Duodenal mucosa (tissue), 2 donors: ENCODE results near the gene RANBP17.
"Not testable (repeated sequence)": the region's sequence is repeated elsewhere in the genome, so short reads cannot be mapped to it uniquely, and the experiment has no call there.

ENCODE experiments used
- H3K27ac ChIP-seq: one replicate; pipeline ENCODE4 v1.7.0; 2013; ENCODE audit warnings: low read depth, low read length
- H3K27me3 ChIP-seq, 2 donors: one replicate each; pipeline ENCODE4 v1.7.0; 2013; ENCODE audit warnings: low read length in 2 of 2, control low read depth in 1 of 2; ENCODE audit not compliant: insufficient read depth in 2 of 2, control insufficient read depth in 1 of 2
- H3K36me3 ChIP-seq, 2 donors: one replicate each; pipeline ENCODE4 v1.7.0; 2013; ENCODE audit warnings: low read length in 2 of 2, control low read depth in 1 of 2; ENCODE audit not compliant: insufficient read depth in 2 of 2, control insufficient read depth in 1 of 2
- H3K4me1 ChIP-seq, 2 donors: one replicate each; pipeline ENCODE4 v1.7.0; 2013; ENCODE audit warnings: low read length in 2 of 2, control low read depth in 1 of 2; ENCODE audit not compliant: insufficient read depth in 2 of 2, control insufficient read depth in 1 of 2
- H3K4me3 ChIP-seq, 2 donors: one replicate each; pipeline ENCODE4 v1.7.0; 2013; ENCODE audit warnings: low read length in 2 of 2, low read depth in 1 of 2
- H3K9ac ChIP-seq, 2 donors: one replicate each; pipeline ENCODE4 v1.7.0; 2013; ENCODE audit warnings: low read length in 2 of 2, low read depth in 1 of 2
- H3K9me3 ChIP-seq, 2 donors: one replicate each; pipeline ENCODE4 v1.7.0; 2013; ENCODE audit warnings: low read length in 2 of 2, control low read depth in 1 of 2; ENCODE audit not compliant: control insufficient read depth in 1 of 2

The RANBP17 gene

DNA sequence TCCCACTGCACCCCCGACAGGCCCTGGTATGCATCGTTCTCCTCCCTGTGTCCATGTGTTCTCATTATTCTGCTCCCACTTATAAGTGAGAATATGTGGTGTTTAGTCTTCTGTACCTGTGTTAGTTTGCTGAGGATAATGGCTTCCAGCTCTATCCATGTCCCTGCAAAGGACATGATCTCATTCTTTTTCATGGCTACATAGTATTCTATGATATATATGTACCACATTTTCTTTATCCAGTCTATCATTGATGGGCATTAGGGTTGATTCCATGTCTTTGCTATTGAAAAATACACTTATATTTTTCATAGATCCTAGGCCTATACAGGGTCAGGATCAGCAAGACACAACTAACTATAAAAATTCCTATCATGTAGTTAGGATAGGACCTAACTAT is 180.1 kb downstream of the RANBP17 start:
- H3K27ac ChIP-seq, result not testable (repeated sequence)

DNA sequence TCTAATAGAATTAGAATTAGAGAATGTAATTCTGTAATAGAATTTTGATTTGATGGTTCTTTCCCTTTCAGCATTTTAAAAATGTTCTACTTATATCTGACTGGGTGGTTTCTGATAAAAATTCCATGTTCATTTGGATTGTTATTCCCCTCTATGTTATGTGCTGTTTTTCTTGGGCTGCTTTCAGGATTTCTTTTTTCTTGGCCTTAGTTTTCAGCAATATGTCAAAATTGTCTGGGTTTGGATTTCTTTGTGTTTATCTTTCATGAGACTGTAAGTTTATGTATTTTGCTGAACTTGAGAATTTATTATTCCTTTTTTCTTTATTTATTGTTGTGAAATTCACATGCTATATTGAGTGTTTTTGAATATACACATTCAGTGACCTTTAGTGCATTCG is 189.1 kb downstream of the RANBP17 start:
- no peaks in the 10 kb centered on the region for H3K27me3 ChIP-seq
- no peak overlapping the region for H3K4me3 ChIP-seq
- peaks cover 7 to 9% of the 10 kb centered on the region in 2 donors for H3K9me3 ChIP-seq
- H3K36me3 ChIP-seq, result no peaks in the 10 kb centered on the region
- no peak overlapping the region for H3K27ac ChIP-seq
- H3K9ac ChIP-seq, result no peak overlapping the region
- H3K4me1 ChIP-seq, result no peaks in the 10 kb centered on the region

More for the DNA sequence above, 180.1 kb downstream of the RANBP17 start:
- not testable (repeated sequence) for H3K4me1 ChIP-seq, H3K9me3 ChIP-seq, H3K36me3 ChIP-seq, H3K4me3 ChIP-seq, H3K27me3 ChIP-seq, H3K9ac ChIP-seq

DNA sequence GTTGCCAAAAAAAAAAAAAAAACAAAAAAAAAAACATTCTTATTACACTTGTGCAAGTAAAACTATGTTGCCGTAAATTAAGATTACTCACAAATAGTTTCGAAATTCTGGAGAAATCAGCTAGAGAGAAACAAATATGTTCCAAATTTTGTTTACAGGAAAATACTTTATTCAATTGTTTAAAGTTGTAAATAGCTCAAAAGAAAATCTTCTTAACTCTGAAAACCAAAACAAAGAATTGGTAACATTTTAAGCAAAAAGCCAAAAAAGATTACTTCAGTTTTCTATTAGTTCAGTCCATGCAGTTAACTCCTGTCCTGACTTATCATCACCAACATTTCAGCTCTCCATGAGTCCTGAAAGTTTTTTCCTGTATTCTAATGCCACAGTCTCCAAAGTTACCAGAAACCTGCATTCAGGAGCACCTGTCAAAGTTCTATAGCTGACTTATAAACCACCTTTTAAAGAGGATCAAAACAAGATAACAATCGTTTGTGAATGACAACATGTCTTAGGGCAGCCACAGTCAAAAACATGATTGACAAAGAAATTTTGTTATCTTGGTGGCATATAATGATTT is 194.1 kb downstream of the RANBP17 start:
- no peaks in the 10 kb centered on the region for H3K4me1 ChIP-seq
- no peak overlapping the region for H3K27ac ChIP-seq
- no peak overlapping the region for H3K9ac ChIP-seq
- no peaks in the 10 kb centered on the region for H3K36me3 ChIP-seq
- peaks cover 7 to 20% of the 10 kb centered on the region in 2 donors for H3K9me3 ChIP-seq
- H3K4me3 ChIP-seq, result no peak overlapping the region
- no peaks in the 10 kb centered on the region for H3K27me3 ChIP-seq

DNA sequence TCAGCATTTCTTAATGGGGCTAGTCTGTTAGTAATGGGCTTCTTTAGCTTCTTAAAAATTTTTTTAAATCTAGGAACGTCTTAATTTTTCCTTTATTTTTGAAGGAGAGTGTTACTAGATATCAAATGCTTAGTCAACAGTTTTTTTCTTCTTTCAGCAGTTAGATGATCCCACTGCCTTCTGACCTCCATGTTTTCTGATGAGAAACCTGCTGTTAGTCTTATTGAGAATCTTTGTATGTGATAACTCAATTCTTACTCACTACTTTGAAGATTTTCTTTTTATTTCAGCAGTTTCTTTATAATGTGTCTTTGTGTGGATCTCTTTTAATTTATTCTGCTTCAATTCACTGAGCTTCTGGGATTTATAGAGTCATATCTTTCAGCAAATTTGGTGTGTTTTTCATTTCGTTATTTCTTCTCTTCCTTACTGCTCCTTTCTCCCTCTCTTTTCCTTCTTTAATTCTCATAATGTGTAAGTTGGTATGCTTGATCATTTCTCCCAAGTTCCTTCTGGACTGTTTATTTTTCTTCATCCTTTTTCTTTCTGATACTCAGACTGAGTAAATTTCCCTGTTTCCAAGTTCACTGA is 205.8 kb downstream of the RANBP17 start:
- H3K9me3 ChIP-seq, result peaks cover 0 to 27% of the 10 kb centered on the region in 2 donors
- H3K27me3 ChIP-seq, result no peaks in the 10 kb centered on the region
- no peak overlapping the region for H3K4me3 ChIP-seq
- no peaks in the 10 kb centered on the region for H3K4me1 ChIP-seq
- H3K27ac ChIP-seq, result no peak overlapping the region
- H3K9ac ChIP-seq, result no peak overlapping the region
- H3K36me3 ChIP-seq, result no peaks in the 10 kb centered on the region

DNA sequence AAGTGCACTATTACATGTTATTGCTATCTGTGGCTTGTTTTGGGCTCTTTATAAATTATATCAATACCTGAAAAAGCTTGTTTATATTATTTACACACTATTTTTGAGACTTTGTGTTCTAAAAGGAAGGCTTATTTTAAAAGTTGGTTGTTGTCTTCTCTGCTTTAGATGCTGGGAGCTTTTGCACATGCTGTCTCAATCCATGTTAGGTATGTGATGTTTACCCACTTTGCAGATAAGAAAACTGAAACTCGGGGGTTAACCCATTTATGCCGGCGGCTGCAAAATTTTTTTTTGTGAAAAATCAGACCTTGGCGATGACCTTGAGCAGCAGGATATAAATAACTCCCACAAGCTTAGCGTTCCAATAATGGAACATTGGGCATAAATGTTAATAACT is 212.9 kb downstream of the RANBP17 start:
- Histone ChIP-seq H3K27me3 (no peaks in the 10 kb centered on the region), H3K36me3 (no peaks in the 10 kb centered on the region), H3K9ac (no peak overlapping the region), H3K4me1 (no peaks in the 10 kb centered on the region), H3K9me3 (no peaks in the 10 kb centered on the region), H3K4me3 (no peak overlapping the region), H3K27ac (no peak overlapping the region)

- H3K4me3 ChIP-seq, result no peak overlapping the region
- H3K27ac ChIP-seq, result no peak overlapping the region
- H3K36me3 ChIP-seq, result no peaks in the 10 kb centered on the region
- H3K9ac ChIP-seq, result no peak overlapping the region
- H3K9me3 ChIP-seq, result no peaks in the 10 kb centered on the region
- H3K27me3 ChIP-seq, result no peaks in the 10 kb centered on the region
- no peaks in the 10 kb centered on the region for H3K4me1 ChIP-seq
Measured at GRCh38 chr5:171080186-171080938, 218.5 kb downstream of the RANBP17 start.

- Histone ChIP-seq H3K9me3 (no peaks in the 10 kb centered on the region), H3K36me3 (no peaks in the 10 kb centered on the region), H3K4me3 (no peak overlapping the region), H3K27me3 (no peaks in the 10 kb centered on the region), H3K9ac (no peak overlapping the region), H3K4me1 (no peaks in the 10 kb centered on the region), H3K27ac (no peak overlapping the region)
Measured at GRCh38 chr5:171081319-171081718, 219.5 kb downstream of the RANBP17 start.

- no peaks in the 10 kb centered on the region for H3K4me1 ChIP-seq
- no peaks in the 10 kb centered on the region for H3K36me3 ChIP-seq
- no peaks in the 10 kb centered on the region for H3K27me3 ChIP-seq
- H3K27ac ChIP-seq, result no peak overlapping the region
- H3K9ac ChIP-seq, result no peak overlapping the region
- no peak overlapping the region for H3K4me3 ChIP-seq
- H3K9me3 ChIP-seq, result no peaks in the 10 kb centered on the region
Measured at GRCh38 chr5:171092194-171092593, 230.4 kb downstream of the RANBP17 start.

DNA sequence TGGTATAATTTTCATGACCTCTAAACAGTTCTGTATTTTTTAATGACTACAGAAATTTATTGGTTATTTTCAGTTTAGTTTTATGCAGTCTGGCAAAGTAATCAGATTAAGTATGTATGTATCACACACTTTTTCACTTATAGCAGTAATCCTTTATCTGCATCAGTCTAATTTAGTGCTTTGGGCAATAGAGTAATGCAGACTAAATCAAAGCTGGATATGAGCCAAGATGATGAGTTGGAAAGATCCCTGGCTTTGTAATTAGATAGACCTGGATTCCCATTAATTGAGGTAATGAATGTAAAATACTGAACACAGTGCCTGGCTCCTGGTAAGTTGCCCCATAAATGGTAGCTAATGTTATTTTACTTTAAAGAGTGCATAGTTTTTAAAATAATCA is 231.8 kb downstream of the RANBP17 start:
- no peaks in the 10 kb centered on the region for H3K9me3 ChIP-seq
- no peak overlapping the region for H3K27ac ChIP-seq
- no peaks in the 10 kb centered on the region for H3K4me1 ChIP-seq
- H3K36me3 ChIP-seq, result no peaks in the 10 kb centered on the region
- H3K9ac ChIP-seq, result no peak overlapping the region
- no peak overlapping the region for H3K4me3 ChIP-seq
- H3K27me3 ChIP-seq, result no peaks in the 10 kb centered on the region

GRCh38 chr5:171094356-171094755 is 232.5 kb downstream of the RANBP17 start:
- Histone ChIP-seq H3K4me1 (no peaks in the 10 kb centered on the region), H3K27me3 (no peaks in the 10 kb centered on the region), H3K9ac (no peak overlapping the region), H3K27ac (no peak overlapping the region), H3K4me3 (no peak overlapping the region), H3K9me3 (no peaks in the 10 kb centered on the region), H3K36me3 (no peaks in the 10 kb centered on the region)
